GM08714 (cell line): ENCODE results near the gene ZNF428.
A peak's percentile ranks its signal among the peaks of the same experiment; 100 is the strongest.

Experiments used
- H3K4me3 ChIP-seq: fragments of 200-500 bp; sonication (Bioruptor generic); 2 replicates; pipeline ENCODE4 v1.5.1; 2014; ENCODE audit warnings: mild to moderate bottlenecking, low read length, inconsistent platforms
- ZNF274 ChIP-seq: IDR thresholded peaks from 2 replicates; pipeline ENCODE4 v1.6.1; 2012; ENCODE audit warnings: mild to moderate bottlenecking, low read depth, low read length

The ZNF428 gene

DNA sequence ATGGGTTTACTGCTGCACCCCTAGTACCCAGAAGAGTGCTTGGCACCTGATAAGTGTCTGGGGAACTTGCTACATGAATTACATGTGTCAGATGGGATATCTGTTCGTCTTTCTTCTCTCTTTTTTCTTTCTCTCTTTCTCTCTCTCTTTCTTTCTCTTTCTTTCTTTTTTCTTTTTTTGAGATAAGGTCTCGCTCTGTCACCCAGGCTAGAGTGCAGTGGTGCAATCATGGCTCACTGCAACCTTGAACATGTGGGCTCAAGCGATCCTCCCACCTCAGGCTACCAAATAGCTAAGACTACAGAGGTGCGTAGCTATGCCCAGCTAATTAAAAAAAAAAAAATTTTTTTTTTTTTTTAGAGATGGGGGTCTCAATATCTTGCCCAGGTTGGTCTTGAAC lies 14.1 kb upstream of the ZNF428 start:
- TF ChIP-seq ZNF274, result no peak
- H3K4me3 ChIP-seq, result no peak overlapping the region

DNA sequence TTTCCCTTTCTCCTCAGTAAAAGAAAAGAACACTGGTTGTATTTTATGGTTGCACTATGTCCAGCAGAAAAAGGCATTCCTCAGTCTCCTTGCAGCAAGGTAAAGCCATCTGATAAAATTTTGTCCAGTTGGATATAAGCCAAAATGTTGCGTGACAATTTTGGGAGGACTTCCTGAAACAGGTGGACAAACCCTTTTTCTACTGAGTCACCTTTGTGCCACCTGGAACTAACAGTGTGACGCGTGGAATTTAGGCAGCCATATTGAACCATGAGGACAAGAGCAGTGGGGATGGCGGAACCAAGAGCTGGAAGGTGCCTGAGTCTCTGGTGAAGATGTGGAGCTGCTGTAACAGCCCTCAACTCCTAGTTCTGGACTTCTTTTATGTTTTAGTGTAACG lies 12.1 kb upstream of the ZNF428 start:
- no peak for TF ChIP-seq ZNF274
- H3K4me3 ChIP-seq, result no peak overlapping the region

DNA sequence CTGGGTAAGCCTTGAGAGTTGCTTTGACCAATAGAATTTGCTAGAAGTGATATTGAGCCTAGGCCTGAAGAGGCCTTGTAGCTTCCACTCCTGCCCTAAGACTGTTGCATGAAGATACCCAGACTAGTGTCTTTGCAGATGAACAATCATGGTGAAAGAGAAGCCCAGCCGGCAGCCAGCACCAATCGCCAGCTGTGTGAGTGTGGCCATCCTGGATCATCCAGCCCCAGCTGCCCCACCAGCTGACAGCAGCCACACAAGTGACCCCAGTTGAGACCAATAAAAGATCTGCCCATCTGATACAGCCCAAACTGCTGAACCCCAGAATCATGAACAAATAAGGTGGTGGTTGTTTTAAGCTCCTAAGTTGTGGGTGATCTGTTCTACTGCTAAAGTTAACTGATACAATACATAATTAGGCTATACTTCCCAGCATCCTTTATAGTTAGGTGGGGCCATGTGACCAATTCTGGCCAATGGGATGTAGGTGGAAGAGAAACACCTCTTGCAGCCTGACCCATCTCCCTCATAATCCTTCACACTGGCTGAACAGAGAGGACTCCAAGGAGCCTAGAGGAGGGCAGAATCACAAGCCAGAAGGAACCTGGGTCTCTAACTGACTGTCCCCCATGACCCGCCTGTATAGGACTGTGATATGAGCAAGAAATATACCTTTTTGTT lies 9.4 kb upstream of the ZNF428 start:
- no peak overlapping the region for H3K4me3 ChIP-seq
- no peak for TF ChIP-seq ZNF274

DNA sequence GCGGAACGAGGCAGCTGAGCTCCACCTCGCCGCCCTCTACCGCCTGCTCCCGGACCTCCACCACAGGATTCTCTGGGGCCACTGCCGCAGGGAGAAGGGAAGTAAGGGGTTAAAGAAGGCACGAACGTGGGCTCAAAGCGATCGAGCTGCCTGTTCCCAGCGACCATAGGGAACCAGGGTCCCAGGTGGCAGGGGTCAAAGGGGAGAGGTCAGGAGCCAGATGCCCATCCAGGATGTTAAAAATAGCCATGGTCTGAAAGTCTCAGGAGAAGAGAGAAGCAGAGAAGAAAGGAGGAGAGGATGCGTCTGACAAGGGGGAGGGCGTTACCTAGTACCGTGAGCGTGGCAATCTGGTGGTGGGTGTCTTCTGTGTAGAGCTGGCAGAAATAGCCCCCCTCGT lies 7.4 kb upstream of the ZNF428 start:
- no peak for TF ChIP-seq ZNF274

GRCh38 chr19:43625918-43626579 lies 6.6 kb upstream of the ZNF428 start:
- TF ChIP-seq ZNF274, result no peak
- H3K4me3 ChIP-seq, result no peak overlapping the region

More for the DNA sequence above, 7.4 kb upstream of the ZNF428 start:
- H3K4me3 ChIP-seq, result no peak overlapping the region

GRCh38 chr19:43624933-43625332 lies 5.5 kb upstream of the ZNF428 start:
- no peak overlapping the region for H3K4me3 ChIP-seq
- no peak for TF ChIP-seq ZNF274

DNA sequence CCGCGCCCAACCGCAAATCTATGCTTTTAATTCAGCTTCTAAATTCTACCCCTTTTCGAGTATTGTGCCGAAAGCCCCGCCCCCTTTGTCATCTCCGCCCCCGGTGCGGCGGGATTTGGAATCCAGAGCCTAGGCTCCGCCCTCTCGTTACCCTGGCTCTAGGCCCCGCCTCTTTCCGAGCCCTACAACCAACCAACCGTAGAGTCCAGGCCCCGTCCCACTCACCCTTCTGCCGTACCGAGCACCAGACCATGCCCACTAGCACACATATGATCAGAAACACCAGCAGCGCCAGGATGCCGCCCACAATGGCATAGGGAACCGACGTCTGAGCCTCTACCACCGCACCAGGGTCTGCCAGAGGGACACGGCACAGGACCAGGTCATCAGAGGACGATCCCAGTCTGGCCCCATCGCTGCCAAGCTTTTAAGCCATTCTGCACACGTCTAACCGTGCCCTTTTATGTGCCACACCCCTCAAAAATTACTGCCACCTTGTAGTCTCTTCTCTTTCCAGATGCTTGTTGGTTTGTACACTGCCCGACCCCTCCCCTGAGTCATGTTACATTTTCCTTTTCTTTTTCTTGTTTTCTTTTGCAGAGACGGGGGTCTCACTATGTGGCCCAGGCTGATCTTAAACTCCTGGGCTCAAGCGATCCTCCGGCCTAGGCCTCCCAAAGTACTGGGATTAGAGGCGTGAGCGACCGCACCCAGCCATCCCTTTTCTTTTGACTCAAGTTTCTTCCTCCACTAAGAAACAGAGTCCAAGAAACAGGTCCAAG lies 4.7 kb upstream of the ZNF428 start:
- TF ChIP-seq ZNF274, result no peak
- H3K4me3 ChIP-seq, result no peak overlapping the region

GRCh38 chr19:43622956-43623355 lies 3.5 kb upstream of the ZNF428 start:
- H3K4me3 ChIP-seq, result no peak overlapping the region

DNA sequence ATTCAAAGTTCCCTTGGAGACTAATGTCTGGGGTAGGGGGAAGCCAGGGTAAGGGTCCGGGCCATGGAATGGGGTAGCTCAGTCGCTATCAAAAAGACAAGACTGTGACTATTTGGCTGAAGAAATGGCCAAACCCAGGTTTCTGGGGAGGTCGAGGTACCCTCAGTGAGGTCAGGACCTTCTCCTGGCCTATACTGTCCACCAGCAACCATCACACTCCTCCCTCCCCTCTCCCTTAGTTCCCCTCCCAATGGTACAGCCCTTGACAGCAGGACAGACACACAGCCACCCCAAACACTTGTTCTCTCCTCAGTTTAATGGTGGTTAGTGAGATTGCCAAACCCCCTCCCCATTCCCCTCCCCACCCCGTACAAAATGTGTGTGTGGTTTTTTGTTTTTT lies 2.6 kb upstream of the ZNF428 start:
- H3K4me3 ChIP-seq, result no peak overlapping the region
- TF ChIP-seq ZNF274, result no peak

More at GRCh38 chr19:43622956-43623355, 3.5 kb upstream of the ZNF428 start:
- TF ChIP-seq ZNF274, result no peak

DNA sequence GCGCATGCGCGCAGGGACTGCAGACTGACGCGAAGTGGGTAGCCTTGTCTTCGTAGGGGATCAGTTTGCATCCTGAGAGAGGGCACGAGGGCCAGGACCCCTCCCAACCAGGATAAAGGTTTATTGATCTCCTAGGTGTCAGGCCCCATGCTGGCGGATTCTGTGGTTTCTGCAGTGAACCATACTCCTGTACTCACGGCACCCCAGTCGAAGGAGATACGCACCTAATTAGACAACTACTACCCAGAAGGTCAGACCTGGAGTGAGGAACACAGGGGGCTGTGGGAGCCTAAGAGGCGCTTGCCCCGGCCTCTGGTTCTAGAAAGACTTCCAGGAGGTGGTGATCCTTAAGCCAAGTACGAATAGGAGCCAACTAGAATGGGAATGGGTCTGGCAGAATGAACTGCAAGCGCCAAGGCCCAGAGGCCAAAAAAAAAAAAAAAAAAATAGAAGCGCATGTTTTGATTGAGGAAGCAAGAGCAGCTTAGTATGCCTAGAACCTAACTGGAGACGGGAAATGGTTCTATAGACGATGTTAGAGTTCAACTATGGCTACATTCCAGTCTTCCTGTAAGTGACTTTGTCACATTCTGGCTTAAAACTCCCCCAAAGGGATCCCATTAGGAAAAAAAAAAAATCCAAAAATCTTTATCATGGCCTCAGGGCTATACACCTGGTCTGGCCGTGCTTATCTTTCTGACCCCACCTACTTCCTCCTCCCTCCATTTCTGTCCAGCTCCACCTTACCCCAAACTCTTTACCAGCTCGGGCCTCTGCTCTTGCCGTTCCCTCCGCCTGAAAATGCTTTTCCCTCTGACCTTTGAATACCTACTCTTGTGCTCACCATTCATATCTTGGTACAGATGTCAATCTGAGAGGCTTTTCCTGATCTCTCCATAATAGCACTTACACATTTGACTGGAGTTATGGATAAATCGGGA lies 902 bp upstream of the ZNF428 start:
- TF ChIP-seq ZNF274, result no peak
- peak overlapping the region; percentile 97 for H3K4me3 ChIP-seq

DNA sequence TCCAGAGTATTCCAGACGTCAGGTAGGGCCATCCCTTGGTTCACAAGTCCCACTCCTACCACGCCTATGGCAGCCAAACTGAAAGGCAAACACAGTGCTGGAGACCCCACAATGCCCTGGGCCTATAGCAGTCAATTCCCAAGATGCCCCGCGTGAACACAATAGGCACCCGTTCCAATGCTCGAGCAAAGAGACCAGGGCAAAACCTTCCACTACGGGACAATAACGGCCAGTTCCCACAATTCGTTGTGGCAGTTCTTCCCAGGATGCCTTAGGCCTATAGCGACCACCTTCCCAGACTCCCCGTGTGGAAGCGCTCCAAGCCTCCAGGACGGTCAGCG lies 538 bp downstream of the ZNF428 start:
- peak overlapping the region; percentile 97 for H3K4me3 ChIP-seq
- TF ChIP-seq ZNF274, result no peak

GRCh38 chr19:43616954-43617353 lies 2.5 kb downstream of the ZNF428 start:
- no peak for TF ChIP-seq ZNF274
- no peak overlapping the region for H3K4me3 ChIP-seq

DNA sequence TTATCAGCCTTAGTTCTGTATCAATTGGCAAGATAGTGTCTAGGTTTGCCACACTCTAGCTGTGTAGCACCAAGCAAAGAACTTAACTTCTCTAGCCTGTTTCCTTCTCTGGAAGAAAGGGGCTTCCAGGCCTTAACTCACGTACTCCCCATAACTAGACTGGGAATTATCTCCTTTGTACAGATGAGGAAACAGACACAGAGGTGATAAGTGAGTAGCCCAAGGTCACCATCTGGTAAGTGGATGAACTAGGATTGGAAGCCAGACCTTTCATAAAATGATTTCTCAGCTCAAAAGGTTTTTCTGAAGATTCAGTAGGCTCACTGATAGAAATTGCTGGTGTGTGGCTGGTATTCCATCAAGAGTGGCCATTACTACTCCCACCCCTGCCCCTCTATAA lies 3.1 kb downstream of the ZNF428 start:
- no peak overlapping the region for H3K4me3 ChIP-seq

DNA sequence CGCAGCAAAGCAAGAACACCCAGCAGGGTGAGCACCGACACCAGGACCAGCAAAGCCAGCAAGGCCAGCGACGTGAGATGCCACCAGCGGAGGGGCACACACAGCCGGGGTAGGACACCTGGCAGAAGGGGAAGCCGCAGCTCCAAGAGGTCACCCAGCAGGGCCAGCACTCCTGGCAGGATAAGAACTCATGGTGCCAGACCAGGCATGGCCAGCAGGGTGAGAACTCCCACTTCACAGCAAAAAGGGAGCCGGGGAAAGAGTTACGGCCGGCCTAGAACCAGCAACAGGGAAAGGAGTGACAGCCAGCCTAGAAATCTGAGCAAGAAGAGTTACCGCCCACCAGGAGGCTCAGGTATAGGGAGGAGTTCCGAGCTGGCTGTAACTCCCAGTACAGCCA lies 7.1 kb downstream of the ZNF428 start:
- TF ChIP-seq ZNF274, result no peak

More for the DNA sequence above, 3.1 kb downstream of the ZNF428 start:
- TF ChIP-seq ZNF274, result no peak

GRCh38 chr19:43611788-43612187 lies 7.6 kb downstream of the ZNF428 start, which contains the start of gene SRRM5:
SRRM5 (plus strand) TSS chr19:43612088; CDS start chr19:43612122, 34 bp downstream.
- no peak within 1 kb of the TSS for H3K4me3 ChIP-seq
- TF ChIP-seq ZNF274, result no peak

More for the DNA sequence above, 7.1 kb downstream of the ZNF428 start:
- H3K4me3 ChIP-seq, result no peak overlapping the region
